ENCODE data around the gene F10.
"Not testable (repeated sequence)": the region's sequence is repeated elsewhere in the genome, so short reads cannot be mapped to it uniquely, and the experiment has no call there.

Gene F10

DNA sequence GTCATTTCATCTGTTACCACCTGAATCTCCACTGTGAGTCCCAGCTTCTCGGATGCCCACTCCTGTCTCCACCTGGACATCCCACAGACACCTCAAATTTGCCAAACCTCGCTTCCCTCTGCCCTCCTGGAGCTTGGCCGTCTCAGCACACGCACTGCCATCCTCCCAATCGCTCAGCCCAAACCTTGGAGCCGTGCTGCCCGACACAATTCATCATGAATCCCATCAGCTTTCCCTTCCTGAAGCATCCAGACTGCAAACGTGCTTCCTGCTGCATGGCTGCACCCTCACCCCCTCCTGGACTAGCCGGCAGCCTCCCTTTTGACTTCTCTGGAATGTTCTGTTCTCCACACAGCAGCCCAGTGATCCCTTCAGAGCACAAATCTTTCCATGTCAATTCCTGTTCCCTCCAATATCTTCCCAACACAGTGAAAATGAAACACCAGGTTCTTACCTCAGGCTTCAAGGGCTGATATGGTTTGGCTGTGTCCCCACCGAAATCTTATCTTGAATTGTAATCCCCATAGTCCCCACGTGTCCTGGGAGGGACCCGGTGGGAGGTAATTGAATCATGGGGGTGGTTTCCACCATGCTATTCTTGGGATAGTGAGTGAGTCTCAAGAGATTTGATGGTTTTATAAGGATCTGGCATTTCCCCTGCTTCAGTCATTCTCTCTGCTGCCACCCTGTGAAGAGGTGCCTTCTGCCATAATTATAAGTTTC lies 34.8 kb downstream of the F10 start:
- DNase-seq (ENCODE audit: low read depth): no peak
- H3K4me3 ChIP-seq (ENCODE audit: low read depth, low read length): no peak overlapping the region
- TF ChIP-seq, protein P1, sequence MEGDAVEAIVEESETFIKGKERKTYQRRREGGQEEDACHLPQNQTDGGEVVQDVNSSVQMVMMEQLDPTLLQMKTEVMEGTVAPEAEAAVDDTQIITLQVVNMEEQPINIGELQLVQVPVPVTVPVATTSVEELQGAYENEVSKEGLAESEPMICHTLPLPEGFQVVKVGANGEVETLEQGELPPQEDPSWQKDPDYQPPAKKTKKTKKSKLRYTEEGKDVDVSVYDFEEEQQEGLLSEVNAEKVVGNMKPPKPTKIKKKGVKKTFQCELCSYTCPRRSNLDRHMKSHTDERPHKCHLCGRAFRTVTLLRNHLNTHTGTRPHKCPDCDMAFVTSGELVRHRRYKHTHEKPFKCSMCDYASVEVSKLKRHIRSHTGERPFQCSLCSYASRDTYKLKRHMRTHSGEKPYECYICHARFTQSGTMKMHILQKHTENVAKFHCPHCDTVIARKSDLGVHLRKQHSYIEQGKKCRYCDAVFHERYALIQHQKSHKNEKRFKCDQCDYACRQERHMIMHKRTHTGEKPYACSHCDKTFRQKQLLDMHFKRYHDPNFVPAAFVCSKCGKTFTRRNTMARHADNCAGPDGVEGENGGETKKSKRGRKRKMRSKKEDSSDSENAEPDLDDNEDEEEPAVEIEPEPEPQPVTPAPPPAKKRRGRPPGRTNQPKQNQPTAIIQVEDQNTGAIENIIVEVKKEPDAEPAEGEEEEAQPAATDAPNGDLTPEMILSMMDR (IDR thresholded peaks at IDR 0.05; ENCODE audit: control insufficient read depth, extremely low read depth, insufficient read depth): no peak

DNA sequence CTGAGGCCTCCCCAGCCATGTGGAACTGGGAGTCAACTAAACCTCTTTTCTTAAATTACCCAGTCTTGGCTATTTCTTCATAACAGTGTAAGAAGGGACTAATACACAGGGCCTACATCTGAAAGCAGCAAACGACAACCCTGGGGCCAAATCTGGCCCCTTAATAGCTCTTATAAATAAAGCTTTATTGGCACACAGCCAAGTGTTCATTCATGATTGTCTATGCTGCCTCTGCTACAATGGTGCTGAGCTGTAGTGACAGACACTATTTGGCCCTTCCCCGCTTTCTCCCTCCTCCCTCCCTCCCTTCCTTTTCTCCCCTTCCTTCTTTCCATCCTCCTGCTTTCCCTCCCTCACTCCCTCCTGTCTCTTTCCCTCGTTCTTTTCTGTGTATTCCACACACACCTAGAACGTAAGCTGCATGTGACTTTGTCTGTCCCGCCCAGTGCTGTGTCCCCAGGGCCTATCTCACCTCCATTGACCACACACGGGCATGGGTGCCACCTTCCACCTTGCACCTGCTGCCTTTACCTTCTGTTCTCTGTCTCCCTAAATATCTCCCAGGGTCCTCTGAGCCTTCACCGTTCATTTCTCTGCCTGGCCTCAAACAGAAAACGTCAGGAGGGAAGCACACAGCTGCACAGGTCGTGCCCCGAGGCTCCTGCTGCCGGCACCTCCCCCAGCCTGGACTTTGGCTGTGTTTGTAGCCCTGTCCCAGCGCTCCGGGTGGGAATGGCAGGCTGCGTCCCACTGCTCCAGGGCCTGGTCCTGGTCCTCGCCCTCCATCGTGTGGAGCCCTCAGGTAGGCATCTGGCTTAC lies 35.5 kb downstream of the F10 start, which contains the start of gene PROZ:
Gene PROZ, plus strand, starts transcription at position 720 of the 819 bp plus-strand sequence. Its CDS starts 13 bp downstream, at position 733.
- no peak for DNase-seq (ENCODE audit: low read depth)
- TF ChIP-seq, protein P1 (IDR thresholded peaks at IDR 0.05; ENCODE audit: control insufficient read depth, extremely low read depth, insufficient read depth): no peak
- H3K4me3 ChIP-seq (ENCODE audit: low read depth, low read length): no peak within 1 kb of the TSS

DNA sequence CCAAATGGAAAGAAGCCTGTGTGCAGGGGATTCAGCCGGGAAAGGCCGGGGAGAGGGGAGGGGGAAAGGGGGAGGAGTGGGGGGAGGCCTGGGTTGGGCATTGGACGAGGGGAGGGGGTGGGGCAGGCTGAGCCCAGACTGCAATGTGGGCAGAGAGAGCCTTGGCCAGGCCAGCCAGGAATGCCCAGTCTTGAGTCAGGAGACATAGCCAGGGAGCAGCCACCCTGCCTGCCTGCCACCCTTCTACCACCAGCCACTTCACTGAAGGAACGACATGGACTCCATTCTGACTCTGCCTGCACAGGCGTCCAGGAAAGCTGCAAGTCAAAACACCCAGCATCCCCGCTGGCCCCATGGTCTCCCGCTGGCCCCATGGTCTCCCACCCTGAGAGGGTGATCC lies 36.3 kb downstream of the F10 start:
- no peak overlapping the region for H3K4me3 ChIP-seq (ENCODE audit: low read depth, low read length)
- TF ChIP-seq, protein P1 (IDR thresholded peaks at IDR 0.05; ENCODE audit: control insufficient read depth, extremely low read depth, insufficient read depth): no peak
- no peak for DNase-seq (ENCODE audit: low read depth)

DNA sequence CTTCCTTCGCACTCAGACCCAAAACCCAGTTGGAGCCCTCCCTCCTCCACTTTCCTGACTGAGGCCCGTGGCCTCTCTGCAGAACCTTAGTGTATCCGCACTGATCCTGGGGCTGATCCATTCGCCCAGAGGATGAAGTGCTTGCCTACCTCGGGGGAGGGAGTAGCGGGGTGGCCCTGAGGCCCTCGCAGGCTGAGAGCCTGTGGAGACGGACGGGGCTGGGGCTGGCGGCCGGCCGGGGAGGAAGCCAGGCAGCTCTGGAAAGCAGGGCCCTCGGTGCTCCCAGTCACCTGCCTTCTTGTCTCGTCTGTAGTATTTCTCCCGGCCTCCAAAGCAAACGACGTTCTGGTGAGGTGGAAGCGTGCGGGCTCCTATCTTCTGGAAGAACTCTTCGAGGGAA lies 37.1 kb downstream of the F10 start:
- TF ChIP-seq, protein P1 (IDR thresholded peaks at IDR 0.05; ENCODE audit: control insufficient read depth, extremely low read depth, insufficient read depth): no peak
- no peak overlapping the region for H3K4me3 ChIP-seq (ENCODE audit: low read depth, low read length)
- no peak for DNase-seq (ENCODE audit: low read depth)

DNA sequence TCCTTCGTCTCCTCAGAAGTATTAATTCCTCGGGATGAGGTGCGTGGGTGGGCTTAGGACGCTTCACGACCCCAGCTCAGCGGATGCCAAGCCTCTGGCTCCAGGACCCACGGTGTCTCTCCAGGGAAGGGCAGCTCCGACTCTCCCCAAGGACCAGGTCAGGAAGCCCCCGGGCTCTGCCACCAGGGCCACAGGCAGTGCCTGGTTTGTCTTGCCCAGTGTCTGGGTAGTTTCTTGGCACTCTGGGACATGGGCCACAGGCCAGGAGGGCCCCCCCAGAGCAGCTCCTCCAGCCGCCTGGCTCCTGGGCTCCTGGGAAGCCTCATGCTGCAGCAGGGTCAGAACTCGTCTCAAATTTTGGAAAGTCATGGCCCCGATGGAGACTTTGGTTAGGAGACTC lies 38.4 kb downstream of the F10 start:
- no peak overlapping the region for H3K4me3 ChIP-seq (ENCODE audit: low read depth, low read length)
- TF ChIP-seq, protein P1 (IDR thresholded peaks at IDR 0.05; ENCODE audit: control insufficient read depth, extremely low read depth, insufficient read depth): no peak
- DNase-seq (ENCODE audit: low read depth): no peak

DNA sequence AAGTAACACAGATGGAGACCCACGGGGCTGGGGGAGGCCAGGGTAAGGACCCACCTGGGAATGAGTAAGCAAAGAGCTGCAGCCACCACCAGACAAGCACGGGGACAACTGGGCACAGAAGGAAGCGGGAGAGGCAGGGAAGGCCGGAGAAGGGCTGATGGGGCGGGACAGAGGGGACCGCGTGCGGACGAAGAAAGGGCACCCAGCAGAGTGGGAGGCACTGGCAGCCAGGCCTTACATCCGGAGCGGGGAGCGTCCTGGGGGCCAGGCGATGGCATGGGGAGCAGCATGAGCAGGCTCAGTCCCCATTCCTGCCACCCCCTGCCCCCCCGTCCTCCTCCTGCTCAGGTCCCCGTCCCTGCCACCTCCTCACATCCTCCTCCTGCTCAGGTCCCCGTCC lies 38.8 kb downstream of the F10 start:
- no peak for DNase-seq (ENCODE audit: low read depth)
- no peak overlapping the region for H3K4me3 ChIP-seq (ENCODE audit: low read depth, low read length)
- TF ChIP-seq, protein P1 (IDR thresholded peaks at IDR 0.05; ENCODE audit: control insufficient read depth, extremely low read depth, insufficient read depth): no peak

DNA sequence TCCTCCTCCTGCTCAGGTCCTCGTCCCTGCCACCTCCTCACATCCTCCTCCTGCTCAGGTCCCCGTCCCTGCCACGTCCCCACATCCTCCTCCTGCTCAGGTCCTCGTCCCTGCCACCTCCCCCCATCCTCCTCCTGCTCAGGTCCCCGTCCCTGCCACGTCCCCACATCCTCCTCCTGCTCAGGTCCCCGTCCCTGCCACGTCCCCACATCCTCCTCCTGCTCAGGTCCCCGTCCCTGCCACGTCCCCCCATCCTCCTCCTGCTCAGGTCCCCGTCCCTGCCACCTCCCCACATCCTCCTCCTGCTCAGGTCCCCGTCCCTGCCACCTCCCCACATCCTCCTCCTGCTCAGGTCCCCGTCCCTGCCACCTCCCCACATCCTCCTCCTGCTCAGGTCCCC lies 39.4 kb downstream of the F10 start:
- not testable (repeated sequence) for DNase-seq (ENCODE audit: low read depth); H3K4me3 ChIP-seq (ENCODE audit: low read depth, low read length)

Measured in LNCaP clone FGC (cell line).